HEK293T (cell line): Measurements from ENCODE around the gene TBC1D5.

ENCODE experiments used
- BHLHE40 ChIP-seq: fragments of 450-650 bp; IDR thresholded peaks from 2 replicates; pipeline ENCODE4 v1.6.1; 2016; ENCODE audit warnings: mild to moderate bottlenecking, moderate library complexity, borderline replicate concordance
- FOXM1 ChIP-seq: fragments of 450-650 bp; IDR thresholded peaks from 2 replicates; pipeline ENCODE4 v1.6.1; 2017; ENCODE audit warnings: mild to moderate bottlenecking, borderline replicate concordance
- SP1 ChIP-seq: fragments of 450-650 bp; IDR thresholded peaks from 2 replicates; pipeline ENCODE4 v1.6.1; 2017
- SUZ12 ChIP-seq: fragments of 450-650 bp; IDR thresholded peaks from 2 replicates; pipeline ENCODE4 v1.6.1; 2016; ENCODE audit warnings: mild to moderate bottlenecking

DNA sequence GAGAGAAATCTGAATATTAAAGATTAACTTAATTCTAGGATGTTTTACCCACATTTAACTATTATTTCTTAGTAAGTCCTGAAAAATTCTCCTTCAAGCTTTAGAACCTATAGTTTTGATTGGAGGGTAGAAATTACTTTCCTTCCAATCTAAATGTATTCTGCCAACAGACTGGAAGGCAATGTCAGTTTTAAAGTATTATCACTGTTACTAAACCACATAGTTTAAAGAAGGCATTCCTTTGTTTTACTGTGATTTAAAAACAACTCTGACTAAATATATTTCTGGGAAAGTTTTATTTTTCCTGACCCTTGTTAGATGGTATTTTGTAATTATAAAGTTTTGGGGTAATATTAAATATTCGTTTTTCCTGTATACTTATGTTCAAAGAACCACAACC lies 382.5 kb downstream of the TBC1D5 start:
- no peak for TF ChIP-seq FOXM1
- TF ChIP-seq BHLHE40: no peak
- no peak for TF ChIP-seq SUZ12
- TF ChIP-seq SP1: no peak
